Measurements from ENCODE around the gene EYS. TPM values are rescaled to one million over a fixed set of nuclear protein-coding genes. Genes with fewer than 3 reads are reported as not detected.

EYS gene
- total RNA-seq, 1 experiment from 2014 or later, result not detected

DNA sequence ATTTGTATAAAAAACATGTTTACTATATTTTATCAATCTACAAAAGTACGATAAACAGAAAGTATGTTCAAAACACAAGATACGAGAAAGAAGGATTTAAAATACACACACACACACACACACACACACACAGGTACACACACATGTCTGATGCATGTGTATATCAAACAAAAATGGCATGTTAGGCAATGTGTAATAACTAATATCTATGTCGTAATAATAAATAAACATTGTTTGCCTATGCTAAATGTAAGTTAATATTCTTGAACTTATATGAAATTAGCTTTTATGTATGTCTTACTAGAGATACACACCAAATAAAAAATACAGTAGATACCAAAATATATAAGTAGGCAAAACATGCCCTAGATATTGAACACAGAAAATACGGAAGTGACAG is 894.9 kb downstream of the EYS start:
- no peak overlapping the region for H3K4me3 ChIP-seq (replicated peaks in 1 of 2; ENCODE audit: low read depth in 1 of 2, low read length in 2 of 2)
- intact Hi-C loops (cut with micrococcal nuclease), result no loop called here
- no peaks in the 10 kb centered on the region for H3K27me3 ChIP-seq (ENCODE audit: insufficient read depth, low read length)
- no peak overlapping the region for H3K27ac ChIP-seq (ENCODE audit: low read depth, low read length)
- ChIA-PET CTCF (no interaction called here), RAD21 (ENCODE audit: low non-redundant PET in 1 of 2, low total read pairs in 2 of 2, uncharacterized antibody in 2 of 2, unreplicated experiment in 2 of 2) (no interaction called here), POLR2A (no interaction called here)
- no peak for ATAC-seq
- no peak for TF ChIP-seq ZBTB33 (IDR thresholded peaks at IDR 0.05; ENCODE audit: extremely low read depth, insufficient replicate concordance, low read length)
- no peaks in the 10 kb centered on the region; the same call in 1 of the 2 replicates for H4K20me1 ChIP-seq (ENCODE audit: insufficient read depth)
- peaks cover 7 to 10% of the 10 kb centered on the region in 2 experiments; a peak in 2 of 4 replicates for H3K9me3 ChIP-seq (ENCODE audit: control insufficient read depth in 1 of 2, insufficient read depth in 1 of 2, low read depth in 1 of 2, low read length in 2 of 2)
- H3K4me2 ChIP-seq (ENCODE audit: low read length), result no peak overlapping the region
- no peak overlapping the region for H2AFZ ChIP-seq (ENCODE audit: low read depth, low read length, poor library complexity, severe bottlenecking)
- no peaks in the 10 kb centered on the region for H3K4me1 ChIP-seq (ENCODE audit: control insufficient read depth in 1 of 2, insufficient read depth in 2 of 2, low read length in 2 of 2)
- DNase-seq (ENCODE audit: low read depth, low spot score), result no peak
- no peak overlapping the region for H3K9ac ChIP-seq (ENCODE audit: low read length)
- BruUV-seq (replicated peaks), result no TSS peak
- no peaks in the 10 kb centered on the region for H3K79me2 ChIP-seq (ENCODE audit: insufficient read depth, low read length)
- H3K36me3 ChIP-seq (ENCODE audit: control insufficient read depth in 1 of 2, insufficient read depth in 2 of 2, low read length in 2 of 2), result no peaks in the 10 kb centered on the region
- no peaks in the 10 kb centered on the region for H3K9me2 ChIP-seq (ENCODE audit: insufficient read depth)

- H3K36me3 ChIP-seq (ENCODE audit: control insufficient read depth in 1 of 2, insufficient read depth in 2 of 2, low read length in 2 of 2), result no peaks in the 10 kb centered on the region
- H3K27ac ChIP-seq (ENCODE audit: low read depth, low read length), result no peak overlapping the region
- H3K9me2 ChIP-seq (ENCODE audit: insufficient read depth), result no peaks in the 10 kb centered on the region
- RAD21 ChIA-PET (ENCODE audit: low non-redundant PET in 1 of 2, low total read pairs in 2 of 2, uncharacterized antibody in 2 of 2, unreplicated experiment in 2 of 2), result no interaction called here
- no peak for TF ChIP-seq RAD21 (IDR thresholded peaks at IDR 0.05; ENCODE audit: low read depth)
- no peak for TF ChIP-seq EZH2phosphoT487 (IDR thresholded peaks at IDR 0.05; ENCODE audit: borderline replicate concordance)
- no peak for TF ChIP-seq SP1 (IDR thresholded peaks at IDR 0.05; ENCODE audit: low read depth)
- no peak for TF ChIP-seq EGR1 (IDR thresholded peaks at IDR 0.05; ENCODE audit: low read depth)
- TF ChIP-seq SIN3A (IDR thresholded peaks at IDR 0.05; ENCODE audit: low read depth), result no peak
- TF ChIP-seq REST (IDR thresholded peaks at IDR 0.05; ENCODE audit: low read depth), result no peak
- TF ChIP-seq, protein P1, sequence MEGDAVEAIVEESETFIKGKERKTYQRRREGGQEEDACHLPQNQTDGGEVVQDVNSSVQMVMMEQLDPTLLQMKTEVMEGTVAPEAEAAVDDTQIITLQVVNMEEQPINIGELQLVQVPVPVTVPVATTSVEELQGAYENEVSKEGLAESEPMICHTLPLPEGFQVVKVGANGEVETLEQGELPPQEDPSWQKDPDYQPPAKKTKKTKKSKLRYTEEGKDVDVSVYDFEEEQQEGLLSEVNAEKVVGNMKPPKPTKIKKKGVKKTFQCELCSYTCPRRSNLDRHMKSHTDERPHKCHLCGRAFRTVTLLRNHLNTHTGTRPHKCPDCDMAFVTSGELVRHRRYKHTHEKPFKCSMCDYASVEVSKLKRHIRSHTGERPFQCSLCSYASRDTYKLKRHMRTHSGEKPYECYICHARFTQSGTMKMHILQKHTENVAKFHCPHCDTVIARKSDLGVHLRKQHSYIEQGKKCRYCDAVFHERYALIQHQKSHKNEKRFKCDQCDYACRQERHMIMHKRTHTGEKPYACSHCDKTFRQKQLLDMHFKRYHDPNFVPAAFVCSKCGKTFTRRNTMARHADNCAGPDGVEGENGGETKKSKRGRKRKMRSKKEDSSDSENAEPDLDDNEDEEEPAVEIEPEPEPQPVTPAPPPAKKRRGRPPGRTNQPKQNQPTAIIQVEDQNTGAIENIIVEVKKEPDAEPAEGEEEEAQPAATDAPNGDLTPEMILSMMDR (IDR thresholded peaks at IDR 0.05 in 2 of 3, conservative IDR thresholded peaks at IDR 0.05 in 1 of 3; ENCODE audit: borderline replicate concordance in 1 of 3, insufficient read depth in 1 of 3, low read depth in 2 of 3, low read length in 2 of 3), result no peak
- no peak for TF ChIP-seq CBX3 (IDR thresholded peaks at IDR 0.05; ENCODE audit: low read depth)
- TF ChIP-seq ATF3 (IDR thresholded peaks at IDR 0.05), result no peak
- TF ChIP-seq ELF1 (IDR thresholded peaks at IDR 0.05; ENCODE audit: borderline replicate concordance, low read depth), result no peak
- TF ChIP-seq FOSL1 (IDR thresholded peaks at IDR 0.05; ENCODE audit: low read depth), result no peak
- no peak for TF ChIP-seq POLR2AphosphoS5 (IDR thresholded peaks at IDR 0.05; ENCODE audit: low read depth, low read length)
- intact Hi-C loops (cut with micrococcal nuclease), result no loop called here
- no peaks in the 10 kb centered on the region for H3K4me1 ChIP-seq (ENCODE audit: control insufficient read depth in 1 of 2, insufficient read depth in 2 of 2, low read length in 2 of 2)
- H3K79me2 ChIP-seq (ENCODE audit: insufficient read depth, low read length), result no peaks in the 10 kb centered on the region
- H3K9ac ChIP-seq (ENCODE audit: low read length), result no peak overlapping the region
- no peaks in the 10 kb centered on the region; the same call in 1 of the 2 replicates for H4K20me1 ChIP-seq (ENCODE audit: insufficient read depth)
- H3K4me3 ChIP-seq (replicated peaks in 1 of 2; ENCODE audit: low read depth in 1 of 2, low read length in 2 of 2), result no peak overlapping the region
- H2AFZ ChIP-seq (ENCODE audit: low read depth, low read length, poor library complexity, severe bottlenecking), result no peak overlapping the region
- CTCF ChIA-PET, result no interaction called here
- POLR2A ChIA-PET, result no interaction called here
- peaks cover 7 to 10% of the 10 kb centered on the region in 2 experiments; a peak in 3 of 4 replicates for H3K9me3 ChIP-seq (ENCODE audit: control insufficient read depth in 1 of 2, insufficient read depth in 1 of 2, low read depth in 1 of 2, low read length in 2 of 2)
- no TSS peak for BruUV-seq (replicated peaks)
- no peak for ATAC-seq
- no peak overlapping the region for H3K4me2 ChIP-seq (ENCODE audit: low read length)
- DNase-seq (ENCODE audit: low read depth, low spot score), result no peak
- no peaks in the 10 kb centered on the region for H3K27me3 ChIP-seq (ENCODE audit: insufficient read depth, low read length)
Observed at GRCh38 chr6:64811119-64811518, 895.9 kb downstream of the EYS start.
